Astrocyte of the hippocampus (primary cell): ENCODE data around the gene SLC1A7.

Experiments used
- DNase-seq: peaks from one replicate; pipeline ENCODE4 v3.0.0; 2011; ENCODE audit warnings: low read depth, low spot score

Gene SLC1A7

DNA sequence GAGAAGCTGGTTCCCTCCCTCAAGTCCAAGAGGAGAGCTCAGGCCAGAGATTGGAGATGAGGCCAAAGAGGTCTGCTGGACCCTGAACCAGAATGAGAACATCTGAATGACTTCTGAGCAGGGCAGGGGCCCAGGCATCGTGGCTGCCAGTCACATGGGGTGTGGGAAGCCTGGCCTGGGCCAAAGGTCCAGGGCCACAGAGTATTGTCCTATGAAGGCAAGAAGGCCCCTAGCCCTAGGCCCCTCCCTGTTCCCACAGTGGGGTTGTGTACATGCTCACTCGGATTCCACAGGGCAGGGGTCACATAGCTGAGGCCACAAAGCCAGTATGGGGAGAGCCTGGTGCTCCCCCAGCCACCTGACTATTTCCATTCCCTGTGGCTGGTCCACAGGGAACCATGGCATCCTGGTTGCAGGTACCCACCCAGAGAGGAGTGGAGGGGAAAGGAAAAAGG, 18.5 kb upstream of the SLC1A7 start:
- DNase-seq = no peak

DNA sequence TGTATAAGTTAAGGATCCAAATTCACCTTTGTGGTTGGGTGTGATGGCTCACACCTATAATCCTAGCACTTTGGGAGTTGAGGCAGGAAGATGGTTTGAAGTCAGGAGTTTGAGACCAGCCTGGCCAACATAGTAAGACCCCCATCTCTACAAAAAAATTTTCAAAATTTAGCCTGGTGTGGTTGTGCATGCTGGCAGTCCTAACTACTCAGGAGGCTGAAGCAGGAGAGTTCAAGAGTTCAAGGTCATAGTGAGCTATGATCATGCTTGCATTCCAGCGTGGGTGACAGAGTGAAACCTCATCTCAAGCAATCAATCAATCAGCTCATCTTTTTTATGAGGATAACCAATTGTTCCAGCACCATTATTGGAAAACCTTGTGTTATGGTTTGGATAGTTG, 16.5 kb upstream of the SLC1A7 start:
- DNase-seq = no peak

DNA sequence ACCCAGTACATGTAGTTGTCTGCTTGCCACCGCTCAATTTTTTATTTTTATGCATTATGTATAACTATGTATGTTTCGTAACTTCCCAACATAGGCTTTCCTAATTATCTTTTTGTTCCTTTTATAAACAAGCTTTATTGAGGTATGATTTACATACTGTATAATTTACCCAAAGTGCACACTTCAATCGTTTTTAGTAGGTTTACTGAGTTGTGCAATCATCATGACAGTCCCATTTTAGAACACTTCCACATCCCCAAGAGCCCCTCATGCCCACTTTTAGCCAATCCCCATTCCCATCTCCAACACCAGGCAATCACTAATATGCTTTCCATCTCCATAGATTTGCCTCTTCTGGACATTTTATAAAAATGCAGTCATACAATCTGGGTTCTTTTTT, 14.3 kb upstream of the SLC1A7 start:
- no peak for DNase-seq

DNA sequence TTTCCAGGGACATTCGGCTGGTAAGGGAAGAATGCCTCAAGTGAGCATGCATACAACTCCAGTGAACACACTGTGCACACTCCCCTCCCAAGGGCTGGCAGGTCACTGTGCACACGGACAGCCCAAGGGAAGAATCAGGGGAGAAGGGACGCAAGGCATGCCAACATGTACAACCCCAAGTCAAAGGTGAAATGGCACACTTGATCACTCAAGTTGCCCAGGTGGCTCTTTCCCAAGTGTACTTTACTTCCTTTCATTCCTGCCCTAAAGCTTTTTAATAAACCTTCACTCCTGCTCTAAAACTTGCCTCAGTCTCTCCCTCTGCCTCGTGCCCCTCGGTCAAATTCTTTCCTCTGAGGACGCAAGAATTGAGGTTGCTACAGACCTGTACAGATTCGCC, 13.5 kb upstream of the SLC1A7 start:
- DNase-seq = no peak

GRCh38 chr1:53155534-53155933, 13.1 kb upstream of the SLC1A7 start:
- DNase-seq = no peak

- DNase-seq = no peak
Measured at GRCh38 chr1:53154859-53155438, 12.5 kb upstream of the SLC1A7 start.

GRCh38 chr1:53153752-53154151, 11.3 kb upstream of the SLC1A7 start:
- no peak for DNase-seq

DNA sequence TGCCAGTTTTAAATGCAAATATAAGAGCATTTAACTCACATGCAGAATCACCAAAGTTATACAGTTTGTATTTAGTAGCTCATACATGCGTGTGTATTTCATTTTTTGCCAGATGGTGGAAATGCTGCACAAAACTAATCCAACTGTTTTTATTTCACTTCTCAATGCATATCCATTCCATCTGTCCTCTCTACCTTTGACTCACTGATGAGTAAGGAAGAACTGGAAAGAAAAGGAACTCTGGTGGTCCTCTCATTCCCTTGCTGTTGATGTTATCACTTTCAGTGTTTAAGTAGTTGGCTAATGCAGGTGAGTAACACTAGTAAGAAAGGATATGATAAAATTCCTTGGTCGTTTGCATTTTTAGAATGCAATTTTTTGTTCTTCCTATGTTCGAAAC, 5.7 kb upstream of the SLC1A7 start:
- DNase-seq = no peak

- DNase-seq = no peak
Measured at GRCh38 chr1:53147174-53147573, 4.7 kb upstream of the SLC1A7 start.

GRCh38 chr1:53145942-53146708, 3.7 kb upstream of the SLC1A7 start:
- DNase-seq = peak; percentile 99

GRCh38 chr1:53145619-53145941, 3.1 kb upstream of the SLC1A7 start:
- no peak for DNase-seq

DNA sequence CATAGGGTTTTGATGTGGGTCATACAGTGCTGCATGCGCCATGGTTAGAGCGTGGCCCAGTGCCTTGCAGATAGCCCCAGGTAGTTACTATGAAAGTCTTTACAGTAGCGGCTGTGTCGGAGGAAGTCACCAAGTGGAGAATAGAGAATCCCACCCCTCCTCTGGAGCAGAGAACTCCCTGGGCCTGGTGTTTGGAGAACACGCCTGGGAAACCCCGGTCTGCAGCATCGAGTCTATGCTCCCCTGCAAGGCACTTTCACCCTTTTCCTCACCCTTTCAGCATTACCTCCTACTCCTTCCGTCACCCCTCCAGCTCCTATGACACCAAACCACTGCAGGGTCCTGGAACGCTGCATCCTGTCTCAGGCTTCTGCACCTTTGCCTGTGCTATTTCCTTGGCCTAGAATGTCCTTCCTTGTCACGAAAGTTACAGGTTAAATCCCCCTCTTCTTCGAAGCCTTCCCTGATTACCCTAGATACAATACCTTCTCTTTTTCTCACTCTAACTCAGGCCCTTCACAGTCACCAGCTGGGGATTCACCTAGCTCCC, 2.7 kb upstream of the SLC1A7 start:
- DNase-seq = no peak

GRCh38 chr1:53144201-53144600, 1.8 kb upstream of the SLC1A7 start:
- no peak for DNase-seq

GRCh38 chr1:53143527-53143926, 1.1 kb upstream of the SLC1A7 start:
- DNase-seq = no peak

DNA sequence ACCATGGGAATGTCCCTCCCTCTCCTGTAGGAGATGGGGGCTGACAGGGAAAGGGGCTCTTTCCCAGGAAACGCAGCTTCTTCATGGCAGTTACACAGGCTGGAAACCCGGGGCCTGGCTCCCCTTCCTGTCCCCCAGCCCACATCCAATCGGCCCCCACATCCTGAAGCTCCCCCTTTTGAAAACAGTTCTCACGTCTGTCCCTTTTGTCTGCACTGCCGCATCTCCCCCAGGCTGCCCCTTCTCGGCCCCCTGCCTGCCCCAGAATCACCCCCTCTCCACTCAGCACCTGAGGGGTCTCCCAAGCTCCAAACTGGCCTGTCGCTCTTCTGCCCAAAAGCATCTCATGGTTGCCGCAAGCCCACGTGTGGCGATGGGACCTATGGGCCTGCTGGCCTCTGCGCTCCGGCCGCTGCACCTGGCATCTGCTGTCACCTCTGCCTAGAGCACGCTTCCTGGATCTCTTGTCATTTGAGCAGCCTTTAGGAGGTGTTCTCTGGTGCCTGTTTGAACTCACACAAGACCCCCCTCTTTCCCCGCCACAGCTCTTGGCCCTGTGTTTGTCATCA, 867 bp downstream of the SLC1A7 start:
- DNase-seq = no peak

DNA sequence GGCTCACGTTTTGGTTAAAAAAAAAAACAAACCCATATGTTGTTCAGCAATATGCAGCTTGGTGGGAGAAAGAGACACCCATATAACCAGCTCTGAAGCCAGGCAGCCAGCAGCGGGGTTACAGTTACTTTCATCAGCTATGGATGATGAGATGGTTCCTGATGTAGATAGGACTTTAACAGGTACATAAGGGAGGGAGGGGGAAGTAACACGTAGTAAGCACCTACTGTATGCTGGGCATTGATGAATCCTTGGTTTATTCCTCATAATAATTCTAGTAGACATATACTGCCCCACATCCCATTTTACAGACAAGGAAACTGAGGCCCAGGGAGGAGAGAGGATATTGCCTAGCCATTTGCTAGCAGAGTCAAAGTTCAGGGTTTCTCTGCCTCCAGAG, 2.0 kb downstream of the SLC1A7 start:
- DNase-seq = no peak

DNA sequence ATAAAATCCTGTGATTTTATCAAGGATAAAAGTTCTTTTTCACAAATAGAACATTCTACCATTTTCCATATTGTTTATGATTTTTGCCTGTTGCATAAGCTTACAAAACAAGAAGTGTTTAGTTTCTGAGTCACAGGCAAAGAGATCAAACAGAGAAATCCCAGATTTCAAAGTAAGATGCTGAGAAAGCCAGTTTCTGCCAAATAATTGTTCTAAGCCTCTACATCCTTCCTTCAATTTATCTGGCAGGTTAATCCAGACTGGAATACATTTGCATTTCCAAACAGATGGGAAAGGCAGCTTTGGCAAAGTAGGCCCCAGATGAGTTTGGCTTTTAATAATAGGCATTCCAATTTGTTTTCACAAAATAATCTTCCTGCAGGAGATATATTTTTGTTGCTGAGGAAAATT, 2.5 kb downstream of the SLC1A7 start:
- peak; percentile 54 for DNase-seq

DNA sequence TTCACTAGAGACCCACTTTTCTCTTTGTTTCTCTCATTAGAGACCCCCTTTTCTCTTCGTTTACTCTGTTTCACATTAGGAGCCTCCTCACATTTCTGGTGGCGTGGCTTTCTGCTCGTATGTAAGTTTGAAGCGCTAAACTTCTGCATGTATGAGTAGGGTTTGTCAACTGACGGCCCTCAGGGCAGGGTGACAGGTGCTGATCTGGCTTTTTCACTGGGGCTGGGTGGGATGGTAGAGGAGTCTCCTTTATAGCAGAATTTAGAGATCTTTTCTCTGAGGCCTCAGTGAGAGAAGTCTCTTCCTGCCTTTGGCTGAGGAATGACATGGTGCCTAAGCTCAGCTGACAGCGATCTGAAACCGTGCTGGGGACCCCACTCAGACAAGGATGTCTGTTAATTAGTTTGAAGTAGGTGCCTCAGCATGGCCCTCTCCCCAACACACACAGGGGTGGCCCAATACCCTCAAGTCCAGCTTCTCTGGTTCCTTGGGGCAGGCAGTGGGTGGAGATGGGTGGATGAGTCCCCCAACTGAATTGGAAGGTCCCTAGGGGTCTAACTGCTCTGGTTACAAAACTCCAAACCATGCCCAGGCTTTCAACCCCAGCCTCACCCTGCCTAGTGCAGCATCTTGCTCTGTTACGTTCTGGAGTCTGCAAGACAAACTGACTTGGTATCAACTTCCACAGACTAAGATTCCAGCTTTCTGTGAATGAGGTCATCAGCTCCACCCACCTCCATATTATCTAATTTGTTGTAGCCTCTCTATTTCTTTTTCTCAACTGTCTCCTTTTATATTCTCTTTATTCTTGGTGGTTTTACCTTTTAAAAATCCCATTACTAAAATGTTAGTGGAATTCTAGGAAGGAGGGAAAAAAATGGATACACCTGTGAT, 3.2 kb downstream of the SLC1A7 start:
- no peak for DNase-seq

GRCh38 chr1:53137729-53138128, 4.7 kb downstream of the SLC1A7 start:
- no peak for DNase-seq

DNA sequence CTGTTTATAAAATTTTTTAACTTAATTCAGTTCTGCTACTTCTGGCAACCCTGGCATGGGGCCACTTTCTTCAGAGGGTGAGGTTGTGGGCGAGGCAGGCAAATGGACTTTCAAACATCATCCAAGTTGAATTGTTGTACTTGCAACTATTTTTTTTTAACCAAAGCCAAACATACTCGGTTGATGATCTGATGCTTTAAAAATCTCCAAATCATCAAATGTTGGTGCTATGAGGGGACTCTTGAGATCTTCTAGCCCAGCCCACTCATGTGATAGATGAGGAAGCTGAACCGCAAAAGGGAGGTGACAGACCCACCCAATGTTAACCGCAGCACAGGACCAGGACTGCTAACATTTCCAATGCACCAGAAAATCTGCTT, 6.7 kb downstream of the SLC1A7 start:
- DNase-seq = peak; percentile 86

DNA sequence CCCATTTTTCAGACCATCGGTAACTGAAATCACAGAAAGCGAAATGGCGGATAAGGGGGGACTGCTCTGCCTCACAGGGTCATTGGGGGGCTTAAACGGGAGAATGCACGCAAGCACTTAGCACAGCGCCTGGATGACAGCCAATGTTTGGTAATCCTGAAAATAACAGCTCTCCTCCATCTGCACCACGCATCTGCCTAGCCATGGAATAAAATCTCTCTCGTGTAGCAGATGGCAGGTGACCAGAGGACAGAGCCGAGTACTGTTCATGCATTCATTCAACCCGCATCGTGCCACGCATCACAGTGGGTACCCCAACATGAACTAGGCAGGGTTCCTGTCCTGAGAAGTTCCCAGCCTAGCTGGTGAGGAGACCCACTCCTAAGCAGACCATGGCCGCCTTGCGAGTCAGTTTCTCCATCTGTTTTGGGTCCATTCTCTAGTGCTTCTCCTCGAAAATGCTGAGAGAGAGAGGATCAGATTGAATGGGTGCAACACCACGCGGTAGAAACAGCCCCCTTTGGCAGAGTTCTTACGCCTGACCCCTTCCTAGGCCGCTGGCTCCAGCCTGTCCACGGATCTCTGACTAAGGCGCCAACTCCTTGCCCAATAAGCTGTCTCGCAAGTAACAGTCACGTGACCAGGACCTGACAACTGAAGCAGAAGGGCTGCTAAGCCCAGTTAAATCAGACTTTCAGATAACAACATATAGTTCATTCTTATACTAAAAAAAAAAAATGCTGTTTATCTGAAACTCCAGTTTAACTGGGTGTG, 7.3 kb downstream of the SLC1A7 start:
- DNase-seq = peak; percentile 52
